GM21447 (cell line): ENCODE results near the gene CYTH1.

Source experiments
- ATAC-seq: cut with Tn5 transposase; IDR thresholded peaks from one replicate; pipeline ENCODE4 v1.9.1; 2021; ENCODE audit not compliant: unreplicated experiment

CYTH1 gene, protein sequence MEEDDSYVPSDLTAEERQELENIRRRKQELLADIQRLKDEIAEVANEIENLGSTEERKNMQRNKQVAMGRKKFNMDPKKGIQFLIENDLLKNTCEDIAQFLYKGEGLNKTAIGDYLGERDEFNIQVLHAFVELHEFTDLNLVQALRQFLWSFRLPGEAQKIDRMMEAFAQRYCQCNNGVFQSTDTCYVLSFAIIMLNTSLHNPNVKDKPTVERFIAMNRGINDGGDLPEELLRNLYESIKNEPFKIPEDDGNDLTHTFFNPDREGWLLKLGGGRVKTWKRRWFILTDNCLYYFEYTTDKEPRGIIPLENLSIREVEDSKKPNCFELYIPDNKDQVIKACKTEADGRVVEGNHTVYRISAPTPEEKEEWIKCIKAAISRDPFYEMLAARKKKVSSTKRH

DNA sequence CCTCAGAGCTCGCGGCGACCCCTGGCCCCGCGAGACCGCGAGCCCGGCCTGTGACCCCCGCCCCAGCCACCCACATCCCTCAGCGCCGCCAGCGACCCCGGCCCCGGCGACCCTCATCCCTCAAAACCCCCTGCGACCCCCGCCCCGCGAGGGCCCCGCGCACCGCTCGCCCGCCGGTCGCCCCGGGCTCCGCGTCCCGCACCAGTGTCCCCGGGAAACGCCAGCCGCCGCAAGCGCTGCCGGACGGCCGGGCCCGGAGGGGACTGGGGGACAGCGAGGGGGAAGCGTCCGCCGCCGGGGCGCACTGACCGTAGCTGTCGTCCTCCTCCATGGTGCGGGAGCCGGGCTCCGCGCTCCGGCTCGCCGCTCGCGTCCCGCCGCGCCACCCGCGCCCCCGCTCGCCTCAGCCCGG is at the start of gene CYTH1:
TSS of gene CYTH1 (minus strand) at position 381 of the 412 bp plus-strand sequence. CDS start at position 331, 50 bp downstream.
- peak; percentile 14 for ATAC-seq

DNA sequence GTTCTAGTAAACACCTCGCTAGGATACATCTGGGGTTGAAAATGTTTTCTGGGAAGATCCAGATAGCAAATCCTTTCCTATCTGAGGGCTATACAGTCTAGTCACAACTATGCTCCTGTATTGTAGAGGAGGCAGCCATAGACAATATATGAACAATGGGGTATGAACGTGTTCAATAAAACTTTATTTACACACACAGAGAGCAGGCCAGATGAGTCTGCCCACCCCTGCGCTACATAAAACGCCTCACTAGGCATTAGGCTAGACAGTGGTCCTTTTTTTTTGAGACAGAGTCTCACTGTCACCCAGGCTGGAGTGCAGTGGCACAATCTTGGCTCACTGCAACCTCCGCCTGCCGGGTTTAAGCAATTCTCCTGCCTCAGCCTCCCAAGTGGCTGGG is 47.4 kb upstream of the CYTH1 start:
- ATAC-seq = no peak

DNA sequence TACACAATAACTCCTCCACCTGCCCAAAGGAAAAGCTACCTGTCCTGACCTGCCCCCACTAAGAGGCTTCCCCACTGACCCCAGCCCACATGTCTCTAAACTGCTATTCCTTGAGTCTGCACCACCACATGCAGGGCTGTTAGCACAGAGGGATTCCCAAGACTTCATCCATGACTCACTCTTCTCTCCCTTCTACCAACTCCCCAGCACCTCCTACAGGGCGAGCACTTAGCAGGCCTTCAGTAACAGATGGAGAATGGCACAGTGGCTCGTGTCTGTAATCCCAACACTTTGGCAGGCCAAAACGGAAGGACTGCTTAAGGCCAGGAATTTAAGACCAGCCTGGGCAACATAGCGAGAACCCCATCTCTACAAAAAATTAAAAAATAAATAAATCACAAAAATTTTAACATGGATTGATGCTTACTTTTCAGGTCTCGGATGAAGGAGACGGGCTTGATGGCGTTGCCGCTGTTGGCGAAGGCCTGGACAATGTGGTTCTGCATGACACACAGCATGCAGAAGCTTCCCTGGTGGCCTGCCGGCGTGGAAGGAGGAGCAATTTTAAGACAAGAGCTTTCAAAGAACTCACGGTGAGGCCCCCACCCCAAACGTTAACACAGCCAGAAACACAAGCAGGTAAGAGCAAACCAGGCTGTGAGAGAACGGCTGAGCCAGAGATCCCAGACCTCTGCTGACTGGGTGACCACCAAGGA is 46.6 kb upstream of the CYTH1 start:
- no peak for ATAC-seq

DNA sequence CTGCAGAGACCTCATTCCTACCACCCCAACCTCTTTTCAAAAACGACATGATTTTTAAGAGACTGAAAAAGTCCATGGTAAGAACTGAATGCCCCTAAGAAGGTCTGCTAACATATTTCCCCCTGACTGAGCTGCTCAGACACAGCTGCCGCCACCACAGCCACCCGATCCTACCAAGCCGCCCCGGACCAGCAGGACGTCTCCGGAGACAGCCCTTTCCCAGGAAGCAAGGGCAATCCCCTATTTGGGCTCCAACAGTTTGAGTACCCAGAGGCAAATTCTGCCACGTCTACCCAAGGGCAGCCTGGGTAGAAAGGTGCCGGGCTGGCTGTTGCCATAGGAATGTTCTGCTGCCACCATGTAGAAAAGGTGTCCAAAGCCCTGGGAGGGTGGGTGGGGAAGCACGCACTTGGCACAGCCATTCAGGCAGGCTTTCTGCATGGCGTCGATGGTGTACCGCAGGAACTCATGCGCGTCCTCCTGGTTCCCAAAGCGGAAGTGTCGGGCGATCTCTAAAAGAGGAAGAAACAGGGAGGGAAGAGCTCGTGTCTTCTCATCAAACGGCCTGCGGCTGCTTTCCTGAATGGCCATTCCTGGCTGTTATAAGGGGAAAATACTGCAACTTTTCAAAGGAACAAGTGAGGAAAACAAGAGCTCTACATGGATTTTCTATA is 44.9 kb upstream of the CYTH1 start:
- no peak for ATAC-seq

DNA sequence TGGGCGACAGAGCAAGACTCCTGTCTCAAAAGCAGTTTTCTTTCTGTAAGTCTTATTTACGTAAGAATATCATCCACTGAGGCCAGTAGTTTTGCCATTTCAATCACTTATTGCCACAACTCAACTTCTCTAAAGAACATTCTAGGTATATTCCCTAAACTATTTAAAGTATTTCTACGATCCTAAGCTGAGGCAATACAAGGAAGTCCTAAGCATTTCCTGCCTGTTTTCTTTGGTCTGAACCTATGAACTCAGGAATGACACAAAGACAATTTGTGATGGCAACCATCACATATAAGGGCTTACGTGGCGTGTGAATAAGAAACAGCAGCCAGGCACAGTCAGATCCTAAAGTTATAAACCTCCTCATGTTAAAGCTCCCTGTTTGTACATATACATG is 44.3 kb upstream of the CYTH1 start:
- no peak for ATAC-seq

DNA sequence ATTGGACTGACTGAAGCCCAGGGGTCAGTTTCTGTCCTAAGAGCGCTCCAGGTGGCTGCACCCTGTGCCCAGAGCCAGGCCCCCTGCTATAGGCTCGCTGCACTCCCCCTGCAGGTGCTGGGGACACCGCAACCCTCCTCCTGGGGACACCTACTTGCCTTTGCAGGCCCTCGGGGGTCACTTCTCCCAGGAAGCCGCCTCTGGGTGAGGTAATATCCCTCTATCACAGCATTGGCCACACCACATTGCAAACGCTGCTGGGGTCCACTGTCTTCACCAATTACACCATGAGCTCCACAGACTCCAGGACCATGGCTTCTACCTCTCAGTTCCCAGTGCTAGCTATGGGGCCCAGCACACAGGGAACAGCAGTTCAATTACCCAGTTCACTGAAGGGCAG is 43.6 kb upstream of the CYTH1 start:
- ATAC-seq = no peak

DNA sequence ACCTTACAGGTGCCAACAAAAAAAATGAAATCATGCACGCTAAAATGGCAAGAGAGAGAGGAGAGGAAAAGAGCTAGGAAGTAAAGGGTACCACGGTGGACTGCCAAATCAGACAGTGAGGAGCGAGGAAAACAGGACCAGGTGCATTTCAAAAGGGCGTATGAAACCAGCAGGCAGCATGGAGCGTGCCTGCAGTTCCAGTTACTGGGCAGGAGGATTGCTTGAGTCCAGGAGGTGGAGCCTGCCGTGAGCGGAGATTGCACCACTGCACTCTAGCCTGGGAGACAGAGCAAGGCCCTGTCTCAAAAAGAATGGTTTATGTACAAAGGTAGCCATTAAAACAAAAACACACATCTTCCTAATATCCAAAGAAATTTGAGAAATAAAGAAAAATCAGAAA is 42.2 kb upstream of the CYTH1 start:
- no peak for ATAC-seq

DNA sequence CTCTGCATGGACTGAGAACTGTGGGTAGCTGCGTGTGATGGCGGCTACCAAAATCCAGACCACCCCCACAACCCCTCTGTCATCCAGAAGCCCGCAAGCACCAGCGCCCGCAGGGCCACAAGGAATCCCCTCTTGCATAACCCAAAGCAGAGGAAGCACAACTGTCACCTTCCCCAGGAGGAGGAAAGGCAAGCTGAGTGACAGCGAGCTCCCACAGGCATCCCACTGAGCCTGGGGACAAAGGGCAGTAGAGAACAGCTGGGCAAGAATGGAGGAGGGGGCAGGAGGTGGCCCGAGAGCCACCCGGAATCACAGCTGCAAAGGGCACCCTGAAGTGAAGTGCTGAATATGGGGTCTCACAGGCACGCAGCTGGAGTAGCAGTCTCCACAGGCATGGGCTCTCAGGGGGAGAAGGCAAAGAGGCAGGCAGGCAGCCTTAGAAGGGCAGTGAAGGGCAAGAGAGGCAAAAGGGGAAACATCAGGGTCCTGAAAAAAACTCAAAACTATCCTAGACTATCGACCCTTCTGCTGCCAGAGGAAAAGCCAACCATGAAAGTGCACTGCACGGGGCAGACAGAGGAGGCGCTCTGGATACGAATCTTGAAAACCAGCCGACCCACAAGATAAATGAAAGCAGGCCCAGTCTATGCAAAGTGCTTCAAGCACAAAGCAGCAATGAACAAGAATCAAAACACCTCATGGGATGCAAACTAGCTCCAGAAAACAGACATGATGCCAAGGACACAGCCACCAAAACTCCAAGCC is 41.4 kb upstream of the CYTH1 start:
- no peak for ATAC-seq

DNA sequence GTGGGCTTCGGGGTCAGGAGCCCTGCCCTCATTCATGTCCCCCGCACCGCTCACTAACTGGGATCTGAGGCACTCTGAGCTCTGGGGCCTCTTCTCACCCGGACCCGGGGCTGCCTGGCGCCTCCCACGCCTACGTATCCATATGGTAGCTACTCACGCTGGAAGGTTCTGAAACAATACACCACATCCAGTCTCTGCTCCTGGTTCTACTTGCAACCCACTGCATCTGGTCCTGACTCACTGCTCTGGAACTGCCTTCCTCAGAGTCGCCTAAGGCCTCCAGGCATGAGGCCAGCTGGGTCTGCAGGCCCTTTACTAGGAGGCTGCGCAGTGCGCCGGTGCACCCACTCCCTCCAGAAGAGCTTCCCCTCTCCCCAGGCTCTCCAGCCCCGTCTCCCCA is 40.5 kb upstream of the CYTH1 start:
- no peak for ATAC-seq

DNA sequence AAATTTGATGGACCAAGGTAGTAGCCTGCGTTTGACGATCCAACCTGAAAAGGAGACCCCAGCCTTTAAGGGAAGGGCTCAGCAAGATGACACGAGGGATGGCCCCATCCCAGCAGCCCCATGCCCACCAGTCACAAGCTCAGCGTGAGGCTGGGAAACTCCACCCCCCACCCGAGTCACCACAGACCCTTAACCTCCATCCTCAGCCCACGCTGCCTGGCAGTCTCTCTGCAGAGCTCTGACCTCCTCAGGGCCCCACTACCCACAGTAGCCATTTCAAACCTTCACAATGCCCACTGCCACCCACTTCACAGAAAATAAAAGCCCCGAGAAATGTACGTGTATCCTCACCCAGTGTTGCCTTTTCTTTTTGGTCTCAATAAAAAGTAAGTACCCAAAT is 39.9 kb upstream of the CYTH1 start:
- no peak for ATAC-seq

DNA sequence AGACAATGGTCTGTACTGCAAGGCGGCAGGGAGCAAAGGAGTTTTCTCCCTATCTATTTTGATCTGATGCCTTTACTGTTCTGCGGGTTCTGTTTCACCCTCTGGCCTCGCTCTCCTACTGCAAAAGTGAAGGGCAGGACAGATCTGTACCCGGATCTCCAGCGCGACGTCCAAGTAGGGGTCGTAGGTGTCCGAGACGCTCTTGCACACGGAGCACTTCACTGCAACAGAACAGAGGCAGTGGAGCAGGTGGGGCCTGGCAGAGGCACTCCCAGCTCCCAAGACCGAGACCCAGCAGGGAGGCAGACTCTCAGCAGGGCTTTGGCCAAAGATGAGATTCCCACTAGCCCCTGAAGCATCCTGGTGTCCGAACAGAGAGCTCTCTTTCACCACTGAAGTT is 38.8 kb upstream of the CYTH1 start:
- ATAC-seq = no peak

DNA sequence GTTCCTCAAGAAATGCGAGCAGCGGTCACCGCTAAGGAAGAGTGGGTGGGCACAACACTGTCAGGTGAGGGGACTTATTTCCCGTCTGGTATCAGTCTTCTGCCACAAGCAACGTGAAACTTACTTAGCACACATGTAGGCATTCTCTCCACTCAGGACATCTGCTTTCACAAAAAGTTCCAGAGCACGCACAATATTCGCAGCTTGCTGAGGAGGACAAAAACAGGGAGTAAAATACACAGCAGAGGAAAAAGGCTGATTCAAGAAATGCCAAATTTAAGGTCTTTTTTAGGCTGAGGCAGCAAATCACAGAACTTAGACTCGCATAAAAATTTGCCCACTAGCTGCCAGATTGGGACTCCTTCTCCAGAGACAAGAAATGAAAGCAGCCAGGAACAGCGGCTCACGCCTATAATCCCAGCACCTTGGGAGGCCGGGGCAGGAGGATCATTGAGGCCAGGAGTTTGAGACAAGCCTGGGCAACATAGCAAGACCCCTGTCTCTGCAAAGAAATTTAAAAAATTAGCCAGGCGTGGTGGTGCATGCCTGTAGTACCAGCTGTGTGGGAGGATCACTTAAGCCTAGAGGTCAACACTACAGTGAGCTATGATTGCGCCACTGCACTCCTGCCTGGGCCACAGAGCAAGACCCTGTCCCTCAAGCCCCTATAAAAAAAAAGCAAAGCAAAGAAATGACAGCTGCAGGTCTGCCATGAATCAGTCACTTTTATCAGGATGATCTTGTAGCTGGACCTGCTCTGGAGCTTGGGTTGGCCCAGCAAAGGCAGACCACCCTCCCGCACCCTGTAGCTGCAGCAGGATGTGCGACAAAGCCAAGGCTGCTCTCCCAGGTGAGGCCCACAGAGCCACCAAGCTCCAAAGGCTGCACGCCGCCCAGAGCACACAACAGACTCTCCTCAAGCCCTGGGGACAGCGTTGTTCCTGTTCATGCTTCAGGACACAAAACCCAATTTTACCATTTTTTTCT is 38.0 kb upstream of the CYTH1 start:
- no peak for ATAC-seq

DNA sequence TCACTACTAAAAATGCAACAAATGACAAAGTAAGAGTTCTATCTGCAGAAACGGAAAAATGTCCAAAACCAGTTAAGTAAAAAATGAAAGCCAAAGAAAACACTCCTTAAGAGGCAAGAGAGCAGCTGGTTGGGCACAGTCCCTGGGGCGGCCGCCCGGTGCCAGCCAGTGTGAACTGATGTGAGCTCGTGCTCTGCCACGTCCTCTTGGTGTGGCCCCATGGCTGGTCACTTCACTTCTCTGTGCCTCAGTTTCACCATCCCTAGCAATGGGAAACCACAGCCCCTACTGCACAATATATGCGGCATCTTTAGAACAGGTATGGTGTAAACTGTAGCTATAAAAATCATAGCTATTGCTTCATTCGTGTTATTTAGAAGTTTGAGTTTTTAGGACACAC is 37.3 kb upstream of the CYTH1 start:
- ATAC-seq = no peak

DNA sequence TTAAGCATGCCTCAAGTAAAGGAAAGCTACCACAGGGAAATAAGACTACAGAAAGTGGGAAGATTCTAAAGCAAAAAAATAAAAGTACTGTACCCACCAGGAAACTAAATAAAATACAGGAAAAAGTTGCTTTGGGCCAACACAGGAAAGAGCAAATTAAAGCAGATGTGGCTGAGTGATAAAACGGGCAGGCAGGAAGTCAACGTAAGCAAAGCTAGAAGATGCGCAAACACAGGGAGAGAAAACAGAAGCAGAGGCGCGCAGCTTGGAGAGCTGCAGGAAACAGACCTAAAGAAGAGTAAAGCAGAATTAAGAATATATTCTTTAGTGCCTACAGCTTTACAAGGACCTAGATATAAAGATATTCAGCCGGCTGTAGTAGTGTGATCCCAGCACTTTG is 36.9 kb upstream of the CYTH1 start:
- no peak for ATAC-seq

DNA sequence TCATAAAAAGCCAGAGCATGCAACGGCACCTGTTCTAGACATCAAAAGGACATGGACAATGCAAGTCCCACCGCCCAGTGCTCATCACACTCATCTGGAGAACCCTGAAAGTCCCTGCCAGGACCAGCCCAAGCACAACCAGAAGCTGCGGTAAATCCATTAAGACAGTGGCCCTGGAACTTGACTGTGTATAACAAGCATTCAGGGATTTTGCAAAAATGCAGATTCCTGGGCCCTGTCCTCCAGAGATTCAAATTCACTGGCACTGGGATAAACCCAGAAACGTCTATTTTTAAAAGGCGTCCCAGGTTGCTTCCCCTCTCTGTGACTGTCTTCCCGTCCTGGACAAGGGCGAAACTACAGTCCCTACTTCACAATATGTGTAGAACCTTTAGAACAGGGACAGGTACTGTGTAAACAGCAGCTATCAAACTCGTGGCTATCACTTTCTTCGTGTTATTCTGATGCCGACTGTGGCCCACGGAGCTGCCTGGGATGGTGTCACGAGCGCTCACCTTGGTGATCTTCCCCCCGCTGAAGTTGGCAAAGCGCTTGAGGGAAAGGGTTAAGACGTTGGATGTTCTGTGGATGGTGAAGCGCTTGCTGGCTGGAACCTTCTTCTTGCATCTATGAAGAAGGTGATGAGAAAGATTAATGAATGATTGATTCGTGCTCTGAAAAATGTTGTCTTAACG is 36.2 kb upstream of the CYTH1 start:
- ATAC-seq = no peak

DNA sequence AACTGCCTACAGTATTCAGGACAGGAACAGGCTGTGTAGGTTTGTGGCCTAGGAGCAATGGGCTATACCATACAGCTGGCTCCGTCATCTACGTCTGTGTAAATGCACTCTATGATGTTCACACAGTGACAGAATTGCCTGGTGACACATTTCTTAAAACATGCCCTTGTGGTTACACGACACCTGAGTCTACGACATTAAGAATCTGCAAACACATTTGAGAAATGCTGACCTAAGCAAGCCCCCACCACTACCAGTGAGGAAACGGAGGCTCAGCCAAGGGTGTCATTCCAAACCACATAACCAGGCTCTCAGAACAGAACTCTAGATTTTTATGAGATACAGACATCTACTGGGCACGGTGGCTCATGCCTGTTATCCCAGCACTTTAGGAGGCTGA is 35.0 kb upstream of the CYTH1 start:
- ATAC-seq = no peak

DNA sequence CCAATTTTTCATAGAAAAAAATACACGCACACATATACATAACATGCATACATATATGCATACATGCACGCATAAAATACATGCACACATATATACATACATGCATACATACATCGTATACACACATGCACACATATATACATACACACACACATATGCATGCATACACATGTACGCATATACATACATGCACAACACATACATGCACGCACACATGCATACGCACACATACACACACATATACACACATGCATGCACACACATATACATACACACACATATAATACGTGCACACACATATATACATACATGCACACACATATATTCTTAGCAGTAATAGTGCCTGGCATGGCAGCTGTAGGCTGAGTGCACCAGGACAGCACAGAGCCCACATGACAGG is 33.6 kb upstream of the CYTH1 start:
- no peak for ATAC-seq

DNA sequence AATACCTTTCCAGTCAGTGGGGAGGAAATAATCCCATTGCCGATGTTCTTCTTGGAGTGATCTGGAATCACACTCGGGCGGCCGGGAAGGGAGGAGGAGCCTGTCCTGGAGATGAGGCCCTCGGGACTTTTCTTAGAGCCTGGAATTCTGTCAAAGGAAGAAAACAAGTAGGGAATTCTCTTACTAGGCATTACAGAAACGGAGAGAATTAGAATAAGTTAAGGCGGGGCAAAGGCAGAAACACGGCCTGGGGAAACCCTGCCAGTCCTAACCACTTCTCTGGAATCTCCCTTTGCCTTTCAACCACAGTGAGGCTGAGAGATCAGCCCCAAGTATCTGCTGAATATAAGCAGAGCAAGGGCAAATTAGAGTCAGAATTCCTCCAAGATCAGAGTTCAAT is 30.8 kb upstream of the CYTH1 start:
- no peak for ATAC-seq

DNA sequence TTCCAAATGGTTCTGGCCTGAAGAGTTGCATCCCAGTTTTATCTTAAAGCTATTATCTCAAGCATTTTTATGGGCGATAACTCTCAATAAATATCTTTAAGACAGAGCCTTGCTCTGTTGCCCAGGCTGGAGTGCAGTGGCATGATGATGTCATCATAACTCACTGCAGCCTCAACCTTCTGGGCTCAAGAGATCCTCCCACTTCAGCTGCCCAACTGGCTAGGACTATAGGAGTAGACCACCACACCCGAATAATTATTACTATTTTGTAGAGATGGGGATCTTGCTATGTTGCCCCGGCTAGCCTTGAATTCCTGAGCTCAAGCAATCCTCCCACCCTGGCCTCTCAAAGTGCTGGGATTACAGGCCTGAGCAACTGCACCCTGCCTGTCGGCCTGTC is 26.1 kb upstream of the CYTH1 start:
- no peak for ATAC-seq

DNA sequence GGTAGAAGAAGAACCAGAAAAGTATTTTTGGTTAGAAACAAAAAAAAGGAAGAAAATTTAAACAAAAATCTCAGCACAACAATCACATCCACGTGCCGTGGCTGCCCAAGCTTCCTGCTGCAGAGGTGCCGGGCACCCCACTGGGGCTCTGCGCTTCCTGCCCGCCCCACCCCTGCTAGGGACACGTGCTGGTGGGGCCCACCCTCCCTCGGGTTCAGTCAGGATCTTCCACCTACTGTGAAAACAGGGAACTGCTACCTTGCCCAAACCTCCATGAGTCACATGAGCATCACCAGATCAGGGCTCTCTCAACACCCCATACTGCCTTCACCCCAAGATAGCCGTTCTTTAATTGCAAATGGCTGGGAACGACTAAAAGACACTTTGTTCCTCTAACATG is 24.4 kb upstream of the CYTH1 start:
- no peak for ATAC-seq
